Stimulated activated CD4-positive, alpha-beta T cell treated with anti-CD3 and anti-CD28 coated beads, Interleukin-12 subunit alpha, Interleukin-12 subunit beta, amount 100 ng/mL, for 24 hours (primary cell): ENCODE measurements around the gene CDC14B.

Source experiments
- DNase-seq, 2 experiments: peaks; one replicate each; pipeline ENCODE4 v3.0.0-alpha.2; 2020; ENCODE audit warnings: low read depth in 2 of 2

The CDC14B gene

GRCh38 chr9:96485280-96485679, 134.4 kb downstream of the CDC14B start:
- no peak for DNase-seq

DNA sequence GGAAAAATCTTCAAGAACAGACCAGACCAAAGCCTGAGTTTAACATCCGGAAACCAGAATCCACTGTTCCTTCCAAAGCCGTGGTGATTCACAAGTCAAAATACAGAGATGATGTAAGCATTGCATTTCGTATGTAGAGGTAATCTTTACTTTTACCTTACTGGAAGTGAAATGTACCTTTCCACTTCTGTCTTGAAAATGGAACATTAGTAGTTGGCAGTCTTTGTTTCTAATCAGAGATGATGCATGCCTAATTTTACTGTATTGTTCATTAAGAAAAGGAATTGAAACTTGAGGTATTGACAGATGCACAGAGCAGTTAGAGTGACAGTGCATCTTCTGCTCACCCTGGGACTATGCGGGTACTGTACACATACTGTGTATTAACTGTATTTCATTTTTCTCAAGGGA, 135.1 kb downstream of the CDC14B start:
- no peak for DNase-seq

- DNase-seq: no peak
Observed at GRCh38 chr9:96483733-96484390, 135.8 kb downstream of the CDC14B start.

- DNase-seq: no peak
Observed at GRCh38 chr9:96483197-96483596, 136.4 kb downstream of the CDC14B start.

GRCh38 chr9:96482476-96482875, 137.2 kb downstream of the CDC14B start:
- DNase-seq: no peak

- DNase-seq: no peak
Observed at GRCh38 chr9:96480736-96481135, 138.9 kb downstream of the CDC14B start.

- peak in 1 of 2 experiments; percentile 26 for DNase-seq
Observed at GRCh38 chr9:96478829-96479371, 140.7 kb downstream of the CDC14B start.

DNA sequence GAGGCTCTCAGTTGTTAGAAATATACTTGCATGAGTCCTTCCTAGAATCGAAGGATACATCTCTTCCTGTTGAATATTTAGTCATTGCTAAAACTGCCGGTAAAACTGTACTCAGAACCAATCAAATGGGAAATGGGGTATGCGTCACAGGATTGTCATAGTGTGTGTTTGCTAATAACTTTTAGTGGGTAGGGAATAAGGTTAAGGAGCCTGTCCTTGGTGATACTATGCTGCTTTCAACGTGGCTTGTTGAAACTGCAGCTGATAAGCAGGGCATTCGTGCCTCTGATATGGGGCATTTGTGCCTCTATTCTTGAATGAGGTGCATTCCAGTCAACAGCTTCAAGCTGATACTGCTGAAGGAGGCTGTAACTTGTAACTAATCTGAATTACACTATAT, 143.1 kb downstream of the CDC14B start:
- no peak for DNase-seq

GRCh38 chr9:96476013-96476412, 143.6 kb downstream of the CDC14B start:
- DNase-seq: no peak

GRCh38 chr9:96467784-96468183, 151.9 kb downstream of the CDC14B start:
- DNase-seq: no peak

GRCh38 chr9:96464426-96464825, 155.2 kb downstream of the CDC14B start:
- DNase-seq: no peak

DNA sequence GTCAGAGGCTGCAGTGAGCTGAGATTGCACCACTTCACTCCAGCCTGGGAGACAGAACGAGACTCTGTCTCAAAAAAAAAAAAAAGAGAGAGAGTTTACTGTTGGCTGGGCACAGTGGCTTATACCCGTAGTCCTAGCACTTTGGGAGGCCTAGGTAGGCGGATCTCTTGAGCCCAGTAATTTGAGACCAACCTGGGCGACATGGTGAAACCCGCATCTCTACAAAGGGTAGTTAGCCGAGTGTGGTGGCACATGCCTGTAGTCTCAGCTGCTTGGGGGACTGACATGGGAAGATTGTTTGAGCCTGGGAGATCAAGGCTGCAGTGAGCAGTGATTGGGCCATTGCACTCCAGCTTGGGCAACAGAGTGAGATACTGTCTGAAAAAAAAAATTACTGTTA, 157.1 kb downstream of the CDC14B start:
- DNase-seq: no peak

DNA sequence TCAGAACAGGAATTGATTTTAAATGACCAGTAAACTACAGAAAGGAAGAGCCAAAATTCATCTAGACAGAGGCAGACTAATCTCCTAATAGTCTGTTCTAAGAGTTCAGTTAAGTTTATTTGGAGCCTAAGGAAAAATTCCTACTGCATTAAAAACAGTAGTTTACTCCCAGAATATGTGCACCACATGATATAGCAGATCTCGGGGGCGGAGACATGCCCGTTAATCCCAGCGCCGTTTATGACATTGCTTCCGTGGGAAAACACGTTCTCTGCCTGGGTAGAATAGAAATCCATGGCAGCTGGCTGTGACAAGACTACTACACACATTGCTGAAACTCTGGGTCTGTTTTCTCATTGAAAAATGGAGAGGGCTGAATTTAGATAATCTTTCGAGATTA, 158.3 kb downstream of the CDC14B start:
- DNase-seq: no peak

DNA sequence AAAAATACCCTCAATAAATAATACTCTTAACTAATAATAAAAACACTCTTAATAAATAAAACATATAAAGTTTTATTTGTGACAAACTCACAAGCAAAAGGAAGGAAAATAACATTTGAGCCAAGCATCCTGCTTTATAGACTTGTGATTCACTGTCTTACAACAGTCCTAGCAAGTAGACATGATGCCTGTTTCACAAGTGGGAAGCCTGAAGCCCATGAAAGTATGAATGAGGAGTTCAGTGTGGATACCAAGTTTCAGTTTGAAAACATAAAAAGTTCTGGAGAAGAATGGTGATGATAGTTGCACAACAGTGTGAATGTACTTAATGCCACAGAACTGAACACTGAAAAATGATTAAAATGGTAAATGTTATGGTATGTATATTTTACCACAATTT, 158.8 kb downstream of the CDC14B start:
- no peak for DNase-seq

GRCh38 chr9:96460470-96460869, 159.2 kb downstream of the CDC14B start:
- no peak for DNase-seq

GRCh38 chr9:96459268-96460007, 160.2 kb downstream of the CDC14B start:
- no peak for DNase-seq

GRCh38 chr9:96458226-96458625, 161.4 kb downstream of the CDC14B start:
- no peak for DNase-seq

GRCh38 chr9:96457266-96457665, 162.4 kb downstream of the CDC14B start:
- no peak for DNase-seq

DNA sequence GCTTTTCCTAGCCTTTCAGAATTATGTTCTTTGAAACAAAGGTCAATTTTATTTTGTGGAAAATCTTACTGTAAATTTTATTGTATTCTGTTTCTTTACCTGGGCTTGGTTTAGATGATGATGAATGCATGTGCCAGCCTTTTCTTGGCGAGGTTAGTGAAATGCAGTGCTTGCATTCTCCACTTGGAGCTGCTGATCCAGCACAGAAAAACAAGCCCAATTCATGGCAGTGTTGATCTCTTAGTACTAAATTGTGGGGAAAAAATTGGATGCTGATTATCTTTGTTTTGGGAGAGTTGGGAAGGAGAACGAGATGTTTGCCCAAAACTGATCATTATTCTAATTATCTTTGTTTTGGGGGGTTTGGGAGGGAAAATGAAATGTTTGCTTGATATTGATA, 166.0 kb downstream of the CDC14B start:
- DNase-seq: no peak

DNA sequence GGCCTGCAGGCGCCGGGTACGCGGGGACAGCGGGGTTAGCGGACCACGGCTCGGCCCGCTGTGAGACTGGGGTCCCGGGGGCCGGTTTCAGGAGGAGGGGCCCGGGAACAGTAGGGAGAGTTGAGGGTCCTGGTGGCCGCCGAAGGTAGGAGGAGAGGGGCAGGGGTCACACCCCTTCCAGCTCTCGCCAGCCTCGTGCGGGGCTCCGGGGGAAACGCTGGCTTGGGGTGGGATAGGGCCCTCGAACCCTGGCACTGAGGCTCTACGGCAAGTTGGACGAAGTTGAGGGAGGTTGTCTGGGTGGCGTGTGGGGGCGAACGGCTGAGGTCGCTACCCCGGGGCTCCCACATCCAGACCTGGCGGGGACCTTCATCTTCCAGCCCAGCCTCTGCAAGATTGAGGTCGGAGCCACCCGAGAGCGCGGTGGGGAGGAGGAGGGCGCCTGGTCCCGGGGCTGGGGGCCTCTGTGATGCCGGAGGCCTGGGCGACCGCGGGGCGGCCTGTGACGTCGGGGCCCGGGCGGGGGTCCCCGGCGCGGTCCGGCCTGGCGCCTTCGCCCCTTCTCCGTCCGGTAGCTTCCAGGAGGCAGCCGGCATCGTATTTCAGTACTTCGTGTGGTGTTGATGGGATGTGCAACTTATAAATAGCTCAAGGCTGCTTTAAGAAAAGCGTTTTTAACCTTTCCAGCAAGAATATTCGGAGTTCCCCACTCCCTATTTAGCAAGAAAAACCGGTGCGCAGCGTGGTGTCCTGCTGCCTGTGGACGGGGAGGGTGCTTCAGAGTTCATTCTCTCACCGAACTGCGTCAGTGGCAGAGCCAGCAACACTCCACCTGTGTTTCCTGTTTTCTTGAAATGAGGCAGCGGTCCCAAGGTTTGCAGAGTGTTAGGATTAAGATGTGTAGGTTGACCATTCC, 168.8 kb downstream of the CDC14B start:
- DNase-seq: peak in 1 of 2 experiments; percentile 26
